ENCODE data around the gene BRD3. TPM values are rescaled to one million over a fixed set of nuclear protein-coding genes. Genes with fewer than 3 reads are reported as not detected.

Gene BRD3
- total RNA-seq, 1 donor from 2014 or later = 35.5 TPM

DNA sequence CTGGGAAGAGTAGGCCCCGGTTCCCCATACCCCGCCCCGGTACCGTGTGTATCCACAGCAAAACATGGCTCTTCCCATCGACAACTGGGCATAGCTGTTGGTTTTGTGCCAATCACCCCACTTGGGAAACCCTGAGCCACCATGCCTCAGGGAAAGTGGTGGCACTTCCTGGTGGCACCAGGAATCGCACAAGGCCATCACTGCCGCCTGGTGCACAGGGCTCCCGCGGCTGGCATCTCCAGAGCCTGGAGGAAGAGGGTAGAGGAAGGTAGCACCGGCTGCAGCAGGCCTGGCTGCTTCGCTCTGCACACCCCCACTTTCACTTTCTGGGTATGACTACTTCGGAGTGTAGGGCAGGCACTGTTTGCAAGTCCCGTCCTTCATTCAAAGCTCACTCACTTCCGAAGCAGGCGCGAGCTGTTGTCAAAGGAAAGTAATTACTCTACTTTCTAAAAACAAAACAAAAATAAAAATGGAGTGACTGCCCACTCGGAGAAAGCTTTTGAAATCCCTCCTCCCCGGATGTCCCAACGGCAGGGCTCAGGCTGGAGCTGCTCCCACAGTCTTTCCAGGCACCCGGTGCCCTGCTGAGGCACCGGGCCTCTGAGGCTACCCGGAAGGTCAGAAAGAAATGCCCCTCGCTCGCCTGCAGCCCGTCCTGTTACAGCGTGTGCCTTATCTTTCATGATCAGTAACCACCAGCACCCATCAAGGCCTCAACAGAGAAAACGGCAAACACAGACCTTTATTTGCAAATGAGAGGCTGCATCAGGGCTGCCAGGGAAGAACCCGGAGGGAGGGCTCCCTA is 2.0 kb downstream of the BRD3 start:
- H3K4me1 ChIP-seq = peaks cover 62% of the 10 kb centered on the region
- ATAC-seq = peak; percentile 33 to 57

DNA sequence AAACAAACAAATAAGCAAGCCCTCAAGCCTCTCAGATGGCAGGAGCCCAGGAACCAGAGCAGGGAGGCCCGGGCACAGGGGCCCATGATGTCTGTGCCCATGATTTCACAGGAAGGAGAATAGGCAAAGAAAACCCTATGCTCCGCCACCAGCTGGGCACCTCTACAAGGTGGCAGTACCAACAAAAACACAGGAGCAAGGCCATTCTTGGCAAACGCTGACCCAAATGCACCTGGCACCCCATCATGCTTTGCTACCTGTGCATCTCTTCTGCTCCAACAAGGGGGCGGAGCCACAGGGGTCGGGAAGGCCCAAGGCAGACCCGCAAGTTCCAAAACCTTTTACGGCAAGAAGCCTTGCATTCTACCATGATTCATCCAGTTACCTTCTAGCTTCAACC is 3.1 kb downstream of the BRD3 start:
- Histone ChIP-seq H3K4me3 (no peak overlapping the region), H3K27ac (no peak overlapping the region), H3K36me3 (no peaks in the 10 kb centered on the region), H3K9me3 (no peaks in the 10 kb centered on the region), H3K4me1 (peaks cover 73% of the 10 kb centered on the region), H3K27me3 (ENCODE audit: low read depth) (peaks cover under 1% of the 10 kb centered on the region)
- ATAC-seq (no peak), DNase-seq (no peak)
- intact Hi-C loops (cut with DNase I) = no loop called here
- TF ChIP-seq, protein P1, sequence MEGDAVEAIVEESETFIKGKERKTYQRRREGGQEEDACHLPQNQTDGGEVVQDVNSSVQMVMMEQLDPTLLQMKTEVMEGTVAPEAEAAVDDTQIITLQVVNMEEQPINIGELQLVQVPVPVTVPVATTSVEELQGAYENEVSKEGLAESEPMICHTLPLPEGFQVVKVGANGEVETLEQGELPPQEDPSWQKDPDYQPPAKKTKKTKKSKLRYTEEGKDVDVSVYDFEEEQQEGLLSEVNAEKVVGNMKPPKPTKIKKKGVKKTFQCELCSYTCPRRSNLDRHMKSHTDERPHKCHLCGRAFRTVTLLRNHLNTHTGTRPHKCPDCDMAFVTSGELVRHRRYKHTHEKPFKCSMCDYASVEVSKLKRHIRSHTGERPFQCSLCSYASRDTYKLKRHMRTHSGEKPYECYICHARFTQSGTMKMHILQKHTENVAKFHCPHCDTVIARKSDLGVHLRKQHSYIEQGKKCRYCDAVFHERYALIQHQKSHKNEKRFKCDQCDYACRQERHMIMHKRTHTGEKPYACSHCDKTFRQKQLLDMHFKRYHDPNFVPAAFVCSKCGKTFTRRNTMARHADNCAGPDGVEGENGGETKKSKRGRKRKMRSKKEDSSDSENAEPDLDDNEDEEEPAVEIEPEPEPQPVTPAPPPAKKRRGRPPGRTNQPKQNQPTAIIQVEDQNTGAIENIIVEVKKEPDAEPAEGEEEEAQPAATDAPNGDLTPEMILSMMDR (IDR thresholded peaks at IDR 0.05) = no peak

More for the DNA sequence above, 2.0 kb downstream of the BRD3 start:
- H3K36me3 ChIP-seq = no peaks in the 10 kb centered on the region
- H3K9me3 ChIP-seq = no peaks in the 10 kb centered on the region
- peak overlapping the region; percentile 71 for H3K4me3 ChIP-seq
- DNase-seq = peak; percentile 71
- intact Hi-C loops (cut with DNase I) = no loop called here
- TF ChIP-seq, protein P1 (IDR thresholded peaks at IDR 0.05) = no peak
- H3K27ac ChIP-seq = peak overlapping the region; percentile 79
- peaks cover 11% of the 10 kb centered on the region for H3K27me3 ChIP-seq (ENCODE audit: low read depth)

DNA sequence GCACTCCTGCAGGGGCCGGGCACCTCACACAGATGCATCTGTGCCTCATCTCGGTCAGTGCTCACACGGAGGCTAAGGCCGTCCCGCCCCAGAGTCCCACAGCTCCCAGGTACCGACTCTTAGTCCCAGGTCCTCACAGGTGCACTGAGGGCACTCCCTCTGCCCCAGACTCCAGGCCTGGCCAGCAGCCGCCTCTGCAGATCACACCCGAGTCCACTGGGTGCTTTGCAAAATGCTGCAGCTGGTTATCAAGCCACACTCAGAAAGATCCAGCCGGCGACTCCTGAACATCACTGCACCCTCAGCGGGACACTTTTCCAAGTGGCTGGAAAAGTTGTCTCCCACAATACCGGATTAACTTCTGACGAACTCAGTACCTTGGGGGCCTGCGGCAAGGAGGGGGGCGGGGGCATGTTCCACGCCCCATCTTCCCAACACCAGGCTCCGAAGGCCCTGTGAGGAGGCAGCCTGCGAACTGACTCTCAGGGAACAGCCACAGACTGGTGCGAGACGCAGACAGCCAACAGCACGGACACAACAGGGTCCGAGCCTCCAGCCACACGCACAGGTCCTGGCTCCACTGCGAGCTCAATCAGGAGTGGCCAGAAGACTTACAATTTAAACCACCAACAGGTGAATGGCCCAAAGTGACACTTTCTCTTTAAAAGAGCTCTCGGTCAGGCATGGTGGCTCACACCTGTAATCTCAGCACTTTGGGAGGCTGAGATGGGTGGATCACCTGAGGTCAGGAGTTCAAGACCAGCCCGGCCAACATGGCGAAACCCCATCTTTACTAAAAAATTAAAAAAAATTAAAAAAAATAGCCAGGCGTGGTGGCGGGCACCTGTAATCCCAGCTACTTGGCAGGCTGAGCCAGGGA is 4.0 kb downstream of the BRD3 start:
- H3K27me3 ChIP-seq (ENCODE audit: low read depth) = no peaks in the 10 kb centered on the region
- DNase-seq = no peak
- ATAC-seq = no peak
- H3K4me3 ChIP-seq = no peak overlapping the region
- no peaks in the 10 kb centered on the region for H3K9me3 ChIP-seq
- H3K36me3 ChIP-seq = no peaks in the 10 kb centered on the region
- intact Hi-C loops (cut with DNase I) = no loop called here
- H3K4me1 ChIP-seq = peaks cover 78% of the 10 kb centered on the region
- TF ChIP-seq, protein P1 (IDR thresholded peaks at IDR 0.05) = no peak
- H3K27ac ChIP-seq = no peak overlapping the region

DNA sequence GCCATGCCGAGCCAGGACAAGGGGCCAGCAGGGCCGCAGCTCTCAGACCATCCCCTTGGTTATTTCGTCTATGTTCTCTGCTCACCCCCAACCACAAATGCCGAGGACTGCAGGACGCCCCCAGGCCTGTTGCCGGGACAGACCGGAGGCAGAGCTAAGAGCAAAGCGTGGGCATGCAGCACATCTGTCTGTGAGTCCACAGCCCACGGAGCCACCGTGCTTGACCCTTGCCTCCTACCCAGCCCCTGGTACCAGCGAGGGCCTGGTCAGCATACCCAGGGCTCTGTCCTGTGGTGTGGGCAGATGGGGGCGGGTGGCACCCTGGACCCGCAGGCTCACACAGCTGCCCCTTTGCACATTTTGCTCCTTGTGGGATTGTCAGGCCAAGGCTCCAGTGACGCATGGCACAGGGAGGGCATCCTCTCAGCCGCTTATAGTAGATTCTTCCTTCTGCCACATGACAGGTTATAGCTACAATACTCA is 4.7 kb downstream of the BRD3 start:
- Histone ChIP-seq H3K36me3 (no peaks in the 10 kb centered on the region), H3K27ac (no peak overlapping the region), H3K27me3 (ENCODE audit: low read depth) (no peaks in the 10 kb centered on the region), H3K4me1 (peaks cover 83% of the 10 kb centered on the region), H3K4me3 (no peak overlapping the region), H3K9me3 (no peaks in the 10 kb centered on the region)
- intact Hi-C loops (cut with DNase I) = no loop called here
- DNase-seq (peak; percentile 47), ATAC-seq (no peak)
- TF ChIP-seq, protein P1 (IDR thresholded peaks at IDR 0.05) = no peak

DNA sequence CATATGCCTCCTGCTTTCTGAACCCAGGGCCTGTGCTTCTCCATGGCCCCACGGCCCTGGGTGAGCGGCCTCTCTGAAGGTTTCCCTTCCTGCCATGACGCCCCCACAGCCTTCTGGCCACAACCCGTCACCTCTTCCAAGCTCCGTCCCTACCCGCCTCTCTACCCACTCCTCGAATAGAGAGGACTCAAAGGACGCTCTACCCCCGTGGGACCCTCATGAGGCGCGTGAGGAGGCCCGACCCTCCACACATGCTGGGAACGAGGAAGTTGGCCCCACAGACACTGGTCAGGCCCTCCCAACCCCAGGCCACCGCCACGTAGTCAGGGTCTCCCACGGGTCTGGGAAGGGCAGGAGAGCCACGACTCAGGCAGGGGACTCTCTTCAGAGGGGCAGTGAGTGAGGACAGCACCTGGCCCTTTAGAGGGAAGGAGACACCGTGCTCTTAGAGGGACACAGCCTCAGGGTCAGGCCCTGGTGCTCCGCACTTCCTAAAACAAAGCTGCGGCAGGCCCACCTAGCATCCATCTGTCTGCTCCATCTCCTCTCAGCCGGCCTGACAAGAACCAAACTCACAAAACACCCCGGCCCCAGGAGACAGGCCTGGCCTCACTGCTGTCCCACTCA is 5.3 kb downstream of the BRD3 start:
- Histone ChIP-seq H3K4me3 (no peak overlapping the region), H3K9me3 (no peaks in the 10 kb centered on the region), H3K27ac (no peak overlapping the region), H3K36me3 (no peaks in the 10 kb centered on the region), H3K4me1 (peaks cover 88% of the 10 kb centered on the region), H3K27me3 (ENCODE audit: low read depth) (no peaks in the 10 kb centered on the region)
- DNase-seq = no peak
- no peak for ATAC-seq
- intact Hi-C loops (cut with DNase I) = no loop called here
- TF ChIP-seq, protein P1 (IDR thresholded peaks at IDR 0.05) = no peak
